ENCODE results near the gene TCL1B. TPM values are rescaled to one million over a fixed set of nuclear protein-coding genes. Genes with fewer than 3 reads are reported as not detected.

The TCL1B gene
- total and polyA plus RNA-seq, 2 of the 8 experiments (the other 6 are each of a cell fraction or from before 2014, with no cell fraction given): 9.6 to 11.5 TPM

- Histone ChIP-seq H3K9ac (replicated peaks in 1 of 4; ENCODE audit: extremely low read depth in 1 of 4, low read depth in 3 of 4, low read length in 3 of 4) (no peak overlapping the region), H2BK15ac (ENCODE audit: low read length) (no peak overlapping the region), H2BK120ac (replicated peaks; ENCODE audit: low read depth, low read length) (no peak overlapping the region), H2BK20ac (ENCODE audit: low read length) (no peak overlapping the region), H3K79me2 (ENCODE audit: control insufficient read depth in 1 of 2, insufficient read depth in 2 of 2, low read length in 2 of 2) (no peaks in the 10 kb centered on the region), H3K23ac (ENCODE audit: insufficient read length) (no peak overlapping the region), H2BK5ac (ENCODE audit: low read depth, low read length) (no peak overlapping the region), H3K4me3 (ENCODE audit: extremely low read depth in 1 of 4, insufficient read depth in 2 of 4, low read depth in 3 of 4, low read length in 4 of 4) (no peak overlapping the region), H3K4ac (replicated peaks; ENCODE audit: insufficient read length, low read depth, low read length) (no peak overlapping the region), H3K36me3 (ENCODE audit: control insufficient read depth in 2 of 4, insufficient read depth in 4 of 4, low read length in 3 of 4) (no peaks in the 10 kb centered on the region), H3K18ac (ENCODE audit: extremely low read depth, low read length) (no peak overlapping the region), H3K4me2 (ENCODE audit: insufficient read depth in 1 of 2, low read depth in 2 of 2, low read length in 2 of 2) (no peak overlapping the region), H4K8ac (ENCODE audit: extremely low read depth, insufficient read depth, low read length) (no peak overlapping the region), H3K23me2 (ENCODE audit: low read depth, low read length) (0 out of 2 replicates have a peak, but pooled peaks cover 1% of the 10 kb centered on the region), H3K4me1 (replicated peaks in 1 of 4; ENCODE audit: control insufficient read depth in 3 of 4, insufficient read depth in 4 of 4, low read length in 3 of 4) (peaks cover 0 to 7% (median 3%) of the 10 kb centered on the region in 4 experiments; a peak in 2 of 7 replicates), H3K9me3 (ENCODE audit: insufficient read depth in 2 of 2, low read depth in 1 of 2, low read length in 1 of 2) (no peaks in the 10 kb centered on the region), H2AK5ac (ENCODE audit: low read depth, low read length) (no peak overlapping the region), H2BK12ac (ENCODE audit: low read depth, low read length) (no peak overlapping the region), H4K91ac (replicated peaks; ENCODE audit: insufficient read length, low read length) (no peak overlapping the region), H3K14ac (ENCODE audit: insufficient read length) (no peak overlapping the region), H4K20me1 (replicated peaks in 1 of 2; ENCODE audit: control insufficient read depth in 1 of 2, insufficient read depth in 2 of 2, low read length in 2 of 2) (no peaks in the 10 kb centered on the region), H3K27me3 (replicated peaks in 1 of 4; ENCODE audit: control insufficient read depth in 3 of 4, extremely low read depth in 1 of 4, insufficient read depth in 3 of 4, low read length in 3 of 4) (no peaks in the 10 kb centered on the region; a peak in 1 of 7 replicates), H2AFZ (ENCODE audit: low read length) (no peak overlapping the region), H3K56ac (replicated peaks; ENCODE audit: insufficient read length, low read depth, low read length) (no peak overlapping the region), H3K79me1 (ENCODE audit: low read depth, low read length) (no peaks in the 10 kb centered on the region), H3K27ac (ENCODE audit: low read depth, low read length) (no peak overlapping the region), H4K5ac (ENCODE audit: insufficient read length, low read depth, low read length) (no peak overlapping the region)
- FAIRE-seq (no peak), DNase-seq (ENCODE audit: low read depth in 1 of 2, low spot score in 2 of 2) (no peak)
- WGBS, 2 experiments (ENCODE audit: extremely low coverage in 1 of 2, insufficient coverage in 1 of 2, insufficient read length in 1 of 2, insufficient replicate concordance in 2 of 2, low coverage in 1 of 2, low lambda C conversion rate in 2 of 2, missing lambda C conversion rate in 1 of 2): 80% methylated on average over 1 of the region's 1 CpG; no CpG with 5 or more reads in 1 of the 2 experiments
- CTCF ChIA-PET (ENCODE audit: partially characterized antibody): interaction anchor here (0.6 kb wide), 1 partner anchor 445 kb away, joined by 3 read pairs; no protein-coding TSS in a partner anchor
- TF ChIP-seq HDAC6 (IDR thresholded peaks at IDR 0.05; ENCODE audit: low read depth, low read length) (no peak), CBX8 (IDR thresholded peaks at IDR 0.05; ENCODE audit: borderline replicate concordance, low read depth, low read length) (no peak), EZH2 (IDR thresholded peaks at IDR 0.05; ENCODE audit: low read depth, low read length, severe bottlenecking) (no peak)
- POLR2A ChIA-PET (ENCODE audit: partially characterized antibody): no interaction called here
Observed at GRCh38 chr14:95655461-95655860, 30.8 kb upstream of the TCL1B start.
